Left cardiac atrium (tissue), 4 donors: Measurements from ENCODE around the gene SAPCD1. TPM values are rescaled to one million over a fixed set of nuclear protein-coding genes. Genes with fewer than 3 reads are reported as not detected.

Experiments used
- ATAC-seq, 2 donors: fragments of 200-7000 bp; cut with Tn5 transposase; one replicate each; pipeline ENCODE4 v1.9.1; 2020; ENCODE audit warnings: mild to moderate bottlenecking in 2 of 2, moderate library complexity in 2 of 2
- DNase-seq: peaks from one replicate; pipeline ENCODE4 v3.0.0-alpha.2; 2020
- intact Hi-C, 2 donors: fragments of 100-400 bp; cut with DNase I; formaldehyde crosslinking; loops; one replicate each; pipeline versions ENCODE4 v1.14.1 to v1.15.1; 2022 to 2023
- total RNA-seq, 2 donors: library from RNA; stranded (reverse); fragmentation: NEBNext Ultra II Directional; extraction: Animal tissue kit (Norgen Biotek cat#: 25700); gene quantifications; one replicate each; pipeline ENCODE4 v1.2.1, GENCODE V29; 2021
- donor health status: DM: no; HTN: yes; CAD: no.
- donor health status: DM: no; HTN: yes; CAD: no; lungs with severe emphysema.
- donor health status: DM: yes; HTN: yes; CAD: no.
- donor health status: Dilated cardiomyopathy.

Gene SAPCD1
- total RNA-seq, 2 donors from 2014 or later: 0.71 to 0.73 TPM

GRCh38 chr6:31727717-31728671, 34.5 kb upstream of the SAPCD1 start:
- ATAC-seq (no peak), DNase-seq (peak; percentile 41)
- intact Hi-C loops: no loop called here

- ATAC-seq: peak; percentile 32 to 44
- intact Hi-C loops: no loop called here
- peak; percentile 41 for DNase-seq
Observed at GRCh38 chr6:31728767-31729514, 33.5 kb upstream of the SAPCD1 start, which contains the start of gene DDAH2. DDAH2 (minus strand) TSS chr6:31729299; CDS start chr6:31729161, 138 bp downstream.

- peak; percentile 84 to 88 for ATAC-seq
- intact Hi-C loops: no loop called here
- DNase-seq: peak; percentile 90
Observed at GRCh38 chr6:31729515-31729978, 32.9 kb upstream of the SAPCD1 start.

GRCh38 chr6:31729979-31730630, 32.4 kb upstream of the SAPCD1 start:
- intact Hi-C loops: loop anchor here in 1 of 2 donors (10.0 kb wide), 2 partner anchors 65 to 105 kb away; partner anchors contain the start of gene VARS1
- DNase-seq: peak; percentile 93
- ATAC-seq: peak; percentile 80 to 88

GRCh38 chr6:31730631-31731086, 31.8 kb upstream of the SAPCD1 start:
- ATAC-seq: no peak
- intact Hi-C loops: loop anchor here in 1 of 2 donors (10.0 kb wide), 2 partner anchors 64 to 104 kb away; partner anchors contain the start of gene VARS1

DNA sequence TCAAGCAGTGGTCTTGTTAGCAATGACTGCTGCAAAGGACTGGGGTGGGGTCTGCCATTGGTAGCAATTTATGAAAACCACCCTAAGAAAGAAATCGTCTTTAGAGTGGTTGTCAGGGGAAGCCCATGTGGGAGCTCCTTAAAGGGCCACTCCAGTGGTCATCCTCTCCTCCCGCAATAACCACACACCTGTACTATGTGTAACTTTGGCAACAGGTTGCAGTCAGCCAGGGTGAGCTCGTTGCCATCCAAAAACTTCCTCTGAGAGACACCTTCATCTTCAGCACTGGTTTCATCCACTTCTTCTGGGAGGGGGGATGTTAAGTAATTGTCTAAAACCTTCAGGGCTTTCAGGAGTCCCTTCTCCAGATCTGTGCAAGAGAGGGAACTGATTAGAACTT, 30.4 kb upstream of the SAPCD1 start:
- DNase-seq: no peak
- intact Hi-C loops: loop anchor here in 1 of 2 donors (10.0 kb wide), 2 partner anchors 63 to 103 kb away; partner anchors contain the start of gene VARS1
- no peak for ATAC-seq

More at GRCh38 chr6:31730631-31731086, 31.8 kb upstream of the SAPCD1 start:
- DNase-seq: no peak

DNA sequence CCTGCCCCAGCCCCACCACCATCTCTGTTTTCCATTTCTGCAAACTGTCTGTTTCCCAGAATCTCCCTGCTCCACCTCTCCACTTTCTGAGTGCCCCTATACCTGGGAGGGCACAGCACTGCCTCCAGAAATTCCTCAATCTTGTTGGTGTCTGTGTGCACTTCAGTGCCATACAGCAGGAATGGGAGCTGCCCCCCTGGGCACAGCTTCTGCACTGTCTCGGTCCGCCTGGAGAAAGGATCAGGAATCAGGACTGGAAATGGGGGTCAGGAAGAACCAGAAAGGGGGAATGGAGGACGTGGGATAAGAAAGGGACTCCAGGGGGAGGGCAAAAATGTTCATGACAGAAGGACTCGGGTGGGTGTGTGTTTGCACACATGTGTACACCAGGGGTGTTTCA, 28.7 kb upstream of the SAPCD1 start:
- intact Hi-C loops: loop anchor here in 1 of 2 donors (10.0 kb wide), 2 partner anchors 61 to 101 kb away; partner anchors contain the start of gene VARS1
- no peak for ATAC-seq
- DNase-seq: no peak

GRCh38 chr6:31734247-31734820, 28.1 kb upstream of the SAPCD1 start:
- ATAC-seq (no peak), DNase-seq (no peak)
- intact Hi-C loops: loop anchor here in 1 of 2 donors (10.0 kb wide), 2 partner anchors 60 to 100 kb away; partner anchors contain the start of gene VARS1

- intact Hi-C loops: loop anchor here in 1 of 2 donors (10.0 kb wide), 2 partner anchors 60 to 100 kb away; partner anchors contain the start of gene VARS1
- DNase-seq (peak; percentile 77), ATAC-seq (peak in 1 of 2 donors; percentile 41)
Observed at GRCh38 chr6:31734821-31735406, 27.5 kb upstream of the SAPCD1 start.

DNA sequence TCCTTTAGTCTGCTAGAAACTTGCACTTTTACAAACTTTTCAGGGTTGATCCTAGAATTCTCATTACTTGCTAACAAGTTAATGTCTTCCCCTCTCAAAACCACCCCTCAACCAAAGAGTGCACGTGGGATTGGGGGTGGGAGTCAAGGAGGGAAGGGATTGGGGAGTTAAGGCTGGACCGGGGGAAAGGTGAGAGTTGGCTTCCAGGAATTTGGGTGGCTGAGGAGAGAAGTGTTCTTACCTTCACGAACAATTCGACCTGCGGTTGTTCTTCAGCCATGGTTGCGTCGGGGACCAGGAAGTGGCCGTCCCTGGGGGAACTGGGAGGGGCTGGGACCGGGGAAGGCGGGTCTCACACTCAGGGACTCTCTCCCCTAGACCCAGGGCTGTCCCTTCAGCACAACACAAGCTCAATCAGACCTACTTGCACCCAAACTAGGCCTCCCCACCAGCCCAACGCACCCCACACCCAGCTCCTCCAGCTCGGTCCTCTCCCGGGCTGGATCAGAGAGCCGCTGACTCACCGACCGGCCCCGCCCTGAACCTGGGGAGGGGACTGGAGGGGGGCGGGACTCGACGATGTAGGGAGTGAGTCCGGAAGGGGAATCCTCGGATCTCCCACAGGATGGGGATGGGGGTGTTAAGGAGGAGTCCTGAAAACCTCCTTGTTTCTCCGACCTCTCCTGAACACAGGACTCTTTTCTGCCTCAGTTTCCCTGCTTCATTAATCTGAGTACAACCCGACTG, 26.3 kb upstream of the SAPCD1 start, which contains the start of gene CLIC1:
TSS of gene CLIC1 (minus strand) at position 510 of the 747 bp plus-strand sequence. CDS start at position 280, 230 bp downstream.
- DNase-seq (peak; percentile 91), ATAC-seq (peak; percentile 57 to 76)
- intact Hi-C loops: loop anchor here in 1 of 2 donors (10.0 kb wide), 2 partner anchors 59 to 99 kb away; partner anchors contain the start of gene VARS1

DNA sequence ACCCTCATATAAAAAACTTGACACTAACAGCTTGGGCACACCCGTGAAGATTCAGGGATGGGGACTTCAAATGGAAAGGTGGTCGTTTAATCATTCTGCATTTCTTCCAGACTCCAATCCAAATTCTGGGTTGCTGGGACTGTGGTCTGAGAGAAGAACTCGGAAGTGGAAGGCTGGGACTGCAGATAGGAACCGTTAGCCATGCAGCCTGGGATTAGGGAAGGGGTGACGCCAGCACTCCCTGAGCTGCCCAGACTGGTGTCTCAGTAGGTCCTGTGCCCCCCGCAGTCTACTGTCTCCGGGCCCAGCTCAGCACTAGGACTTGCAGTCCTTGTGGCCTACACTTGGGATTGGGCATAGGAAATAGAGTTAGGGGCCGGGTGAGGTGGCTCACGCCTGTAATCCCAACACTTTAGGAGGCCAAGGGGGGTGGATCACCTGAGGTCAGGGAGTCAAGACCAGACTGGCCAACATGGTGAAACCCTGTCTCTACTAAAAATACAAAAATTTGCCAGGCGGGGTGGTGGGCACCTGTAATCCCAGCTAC, 25.6 kb upstream of the SAPCD1 start:
- DNase-seq (no peak), ATAC-seq (no peak)

GRCh38 chr6:31737315-31737990, 25.0 kb upstream of the SAPCD1 start:
- no peak for DNase-seq
- intact Hi-C loops: loop anchor here in 1 of 2 donors (10.0 kb wide), 2 partner anchors 57 to 97 kb away; partner anchors contain the start of gene VARS1
- ATAC-seq: no peak

More for the DNA sequence above, 25.6 kb upstream of the SAPCD1 start:
- intact Hi-C loops: loop anchor here in 1 of 2 donors (10.0 kb wide), 2 partner anchors 58 to 98 kb away; partner anchors contain the start of gene VARS1

DNA sequence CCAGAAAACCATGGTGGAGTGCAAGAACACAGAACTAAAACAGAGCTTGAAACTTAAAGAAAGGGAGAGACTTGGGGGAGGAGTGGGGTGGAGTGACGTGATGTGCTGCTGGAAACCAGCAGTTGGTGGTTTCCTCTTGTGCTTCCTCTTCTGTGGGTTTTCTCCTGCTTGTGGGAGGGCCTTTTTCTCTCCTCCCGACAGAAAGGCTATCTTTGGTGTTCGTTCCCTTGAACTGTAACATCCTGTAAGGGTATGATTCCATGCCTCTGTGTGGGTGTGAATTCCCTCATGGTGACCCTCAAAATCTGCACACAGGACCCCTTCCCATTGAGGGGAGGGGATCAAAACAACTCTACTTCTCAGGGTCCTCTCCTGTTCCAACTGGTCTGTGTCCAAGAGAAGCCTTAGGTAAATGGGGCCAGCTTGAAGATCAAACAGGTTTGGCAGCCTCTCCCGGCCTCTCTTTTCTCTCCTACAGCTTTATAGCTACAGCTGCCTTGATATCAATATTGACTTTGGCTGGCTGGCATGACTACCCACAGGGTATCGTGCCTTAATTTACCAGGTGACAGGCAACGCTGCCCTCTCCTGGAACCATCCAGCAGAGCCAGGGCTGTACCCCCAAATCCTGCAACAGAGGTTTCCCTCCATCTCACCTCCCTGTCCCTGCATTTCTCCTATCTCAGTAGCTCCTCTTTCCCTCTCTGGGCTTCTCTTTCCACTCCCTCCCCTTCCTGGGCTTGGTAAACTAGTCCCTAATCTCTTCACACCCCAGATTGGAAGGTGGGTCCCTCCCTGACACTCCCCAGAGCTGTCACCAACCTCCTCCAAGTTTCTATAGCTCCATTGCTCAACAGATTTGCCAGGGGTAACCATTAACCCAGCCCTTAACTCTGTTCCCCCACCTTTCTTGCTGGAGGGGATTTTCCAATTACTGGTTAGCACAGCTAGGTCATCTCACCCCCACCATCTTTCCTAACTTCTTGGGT, 24.2 kb upstream of the SAPCD1 start:
- peak; percentile 65 for DNase-seq

DNA sequence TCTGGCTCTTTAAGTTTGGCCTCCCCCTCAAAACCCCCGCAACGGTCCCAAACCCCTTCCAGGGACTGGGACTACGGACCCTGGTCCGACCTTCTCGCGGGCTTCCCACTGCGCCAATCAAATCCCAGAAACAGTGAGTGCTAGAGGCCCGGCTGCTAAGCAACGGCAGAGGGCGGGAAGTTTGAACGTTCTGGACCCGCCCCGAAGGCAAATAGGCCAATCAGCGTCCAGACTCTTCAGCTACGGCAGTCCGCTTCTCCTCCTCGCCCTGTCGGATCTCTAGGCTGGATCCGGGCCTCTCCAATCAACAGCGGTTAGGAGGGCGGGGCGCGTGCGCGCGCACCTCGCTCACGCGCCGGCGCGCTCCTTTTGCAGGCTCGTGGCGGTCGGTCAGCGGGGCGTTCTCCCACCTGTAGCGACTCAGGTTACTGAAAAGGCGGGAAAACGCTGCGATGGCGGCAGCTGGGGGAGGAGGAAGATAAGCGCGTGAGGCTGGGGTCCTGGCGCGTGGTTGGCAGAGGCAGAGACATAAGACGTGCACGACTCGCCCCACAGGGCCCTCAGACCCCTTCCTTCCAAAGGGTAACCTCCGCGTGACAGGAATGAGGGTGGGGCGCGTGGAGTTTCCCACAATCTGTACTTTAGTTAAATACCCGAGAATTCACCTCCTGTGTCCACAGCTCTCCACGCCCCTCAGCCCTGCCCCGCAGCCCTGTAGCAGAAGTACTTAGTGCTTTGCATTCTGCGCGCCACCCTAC, 22.6 kb upstream of the SAPCD1 start, which contains the start of gene MSH5:
TSS of gene MSH5 (plus strand) at position 367 of the 758 bp plus-strand sequence. CDS start 462 bp downstream, outside the sequence.
- peak; percentile 93 to 96 for ATAC-seq
- DNase-seq: peak; percentile 98
- intact Hi-C loops: loop anchor here in 1 of 2 donors (10.0 kb wide), 2 partner anchors 55 to 95 kb away; partner anchors contain the start of gene VARS1

More for the DNA sequence above, 24.2 kb upstream of the SAPCD1 start:
- peak in 1 of 2 donors; percentile 1 for ATAC-seq
- intact Hi-C loops: loop anchor here in 1 of 2 donors (10.0 kb wide), 2 partner anchors 57 to 97 kb away; partner anchors contain the start of gene VARS1
